Ishikawa (cell line): ENCODE data around the gene DMD.

Experiments used
- CEBPB ChIP-seq: IDR thresholded peaks from 2 replicates; pipeline ENCODE4 v1.6.1; 2012
- CREB1 ChIP-seq: IDR thresholded peaks from 2 replicates; pipeline ENCODE4 v1.6.1; 2012; ENCODE audit warnings: low read depth
- EGR1 ChIP-seq: IDR thresholded peaks from 2 replicates; pipeline ENCODE4 v1.6.1; 2012
- EP300 ChIP-seq: IDR thresholded peaks from 2 replicates; pipeline ENCODE4 v1.6.1; 2012; ENCODE audit warnings: borderline replicate concordance
- FOXM1 ChIP-seq: IDR thresholded peaks from 2 replicates; pipeline ENCODE4 v1.6.1; 2012; ENCODE audit warnings: low read depth, borderline replicate concordance
- NFIC ChIP-seq: IDR thresholded peaks from 2 replicates; pipeline ENCODE4 v1.6.1; 2012
- RAD21 ChIP-seq: IDR thresholded peaks from 2 replicates; pipeline ENCODE4 v1.6.1; 2012; ENCODE audit warnings: low read depth
- TAF1 ChIP-seq: IDR thresholded peaks from 2 replicates; pipeline ENCODE4 v1.6.1; 2012; ENCODE audit warnings: low read depth, mild to moderate bottlenecking
- TCF12 ChIP-seq: IDR thresholded peaks from 2 replicates; pipeline ENCODE4 v1.6.1; 2012; ENCODE audit warnings: low read depth
- TEAD4 ChIP-seq: IDR thresholded peaks from 2 replicates; pipeline ENCODE4 v1.6.1; 2012
- USF1 ChIP-seq: IDR thresholded peaks from 2 replicates; pipeline ENCODE4 v1.6.1; 2012
- YY1 ChIP-seq: IDR thresholded peaks from 2 replicates; pipeline ENCODE4 v1.6.1; 2012; ENCODE audit warnings: low read depth
- ZBTB7A ChIP-seq: IDR thresholded peaks from 2 replicates; pipeline ENCODE4 v1.6.1; 2012; ENCODE audit warnings: low read depth
- TF ChIP-seq, protein P1 (sequence below): IDR thresholded peaks from 2 replicates; pipeline ENCODE4 v1.6.1; 2012
- TF ChIP-seq, protein P2 (sequence below): IDR thresholded peaks from 2 replicates; pipeline ENCODE4 v1.6.1; 2012; ENCODE audit warnings: low read depth, mild to moderate bottlenecking

DMD gene

DNA sequence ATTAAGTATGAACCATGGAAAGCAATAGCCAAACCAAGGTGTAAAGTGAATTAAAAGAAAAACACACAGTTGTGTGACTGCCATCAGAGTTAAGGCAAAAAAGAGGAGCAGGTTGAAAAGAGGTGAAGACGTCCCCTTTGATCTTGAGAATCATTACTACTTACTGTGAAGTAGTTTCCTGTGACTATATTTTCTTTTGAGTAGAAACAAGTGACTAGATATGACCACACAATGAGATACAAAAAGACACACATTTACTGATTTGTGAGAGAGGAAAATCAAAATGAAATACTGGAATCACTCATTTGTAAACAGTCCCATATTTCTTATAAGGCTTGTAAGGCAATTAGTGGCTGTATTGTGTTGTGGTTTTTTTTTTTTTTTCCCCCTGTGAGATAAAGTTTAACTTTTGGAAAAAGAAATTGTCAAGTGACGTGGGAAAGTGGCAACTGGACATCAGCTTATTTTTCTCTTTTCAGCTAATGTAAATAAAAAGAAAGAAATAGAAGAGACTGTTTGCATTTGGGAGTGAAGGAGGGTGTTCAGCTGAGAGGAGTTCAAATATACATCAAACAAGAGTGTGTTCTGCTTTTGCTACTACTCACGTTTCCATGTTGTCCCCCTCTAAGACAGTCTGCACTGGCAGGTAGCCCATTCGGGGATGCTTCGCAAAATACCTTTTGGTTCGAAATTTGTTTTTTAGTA lies 2033.1 kb downstream of the DMD start:
- no peak for TF ChIP-seq CEBPB
- TF ChIP-seq RAD21: no peak
- TF ChIP-seq YY1: no peak
- no peak for TF ChIP-seq FOXM1
- TF ChIP-seq USF1: no peak
- no peak for TF ChIP-seq NFIC
- TF ChIP-seq EP300: no peak

DNA sequence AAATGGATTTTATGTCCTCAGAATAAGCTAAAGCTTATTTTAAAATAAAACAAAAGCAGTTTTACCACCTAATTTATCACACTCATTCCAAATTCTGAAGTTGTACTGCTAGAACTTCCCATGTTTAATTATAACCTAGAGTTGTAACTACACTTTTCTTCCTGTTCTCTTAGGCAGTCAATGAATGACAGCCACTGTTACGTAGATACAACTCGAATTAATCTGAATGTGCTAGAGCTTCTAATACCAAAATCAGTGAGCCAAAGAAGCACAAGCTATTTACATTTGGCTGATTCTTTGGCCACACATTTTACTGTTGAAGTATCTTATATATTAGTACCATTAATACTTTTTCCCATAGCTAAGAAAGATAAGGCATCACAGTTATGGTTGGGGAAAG lies 2040.6 kb downstream of the DMD start:
- TF ChIP-seq TEAD4: no peak
- no peak for TF ChIP-seq EP300
- no peak for TF ChIP-seq TAF1
- TF ChIP-seq ZBTB7A: no peak
- TF ChIP-seq CREB1: no peak
- no peak for TF ChIP-seq CEBPB
- TF ChIP-seq, protein P1, sequence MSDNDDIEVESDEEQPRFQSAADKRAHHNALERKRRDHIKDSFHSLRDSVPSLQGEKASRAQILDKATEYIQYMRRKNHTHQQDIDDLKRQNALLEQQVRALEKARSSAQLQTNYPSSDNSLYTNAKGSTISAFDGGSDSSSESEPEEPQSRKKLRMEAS: no peak
- TF ChIP-seq EGR1: no peak

- TF ChIP-seq RAD21 (no peak), EGR1 (no peak), USF1 (no peak)
Observed at GRCh38 chrX:31168551-31168950, 2042.8 kb downstream of the DMD start.

DNA sequence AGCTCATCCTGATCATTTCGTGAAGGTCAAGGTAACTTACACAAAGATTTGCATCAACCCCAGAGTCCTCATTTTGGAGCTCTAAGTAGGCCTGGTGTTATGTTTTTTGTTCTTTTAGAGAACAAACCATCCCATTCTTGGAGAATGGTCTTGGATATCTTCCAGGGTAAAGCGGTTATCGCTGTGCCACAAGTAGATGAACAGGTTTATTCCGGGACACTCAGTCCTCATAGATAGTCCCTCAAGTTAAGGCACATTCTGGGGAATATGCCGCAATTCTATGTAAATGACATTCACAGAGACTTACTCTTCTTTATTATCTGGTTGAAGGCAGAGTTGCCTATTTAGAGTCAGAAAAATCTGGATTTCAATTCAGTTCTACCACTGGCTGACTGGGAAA lies 2044.5 kb downstream of the DMD start:
- TF ChIP-seq TCF12: no peak
- no peak for TF ChIP-seq RAD21
- TF ChIP-seq YY1: no peak
- no peak for TF ChIP-seq NFIC
- TF ChIP-seq TEAD4: no peak
- TF ChIP-seq FOXM1: no peak
- no peak for TF ChIP-seq EGR1
- TF ChIP-seq EP300: no peak

DNA sequence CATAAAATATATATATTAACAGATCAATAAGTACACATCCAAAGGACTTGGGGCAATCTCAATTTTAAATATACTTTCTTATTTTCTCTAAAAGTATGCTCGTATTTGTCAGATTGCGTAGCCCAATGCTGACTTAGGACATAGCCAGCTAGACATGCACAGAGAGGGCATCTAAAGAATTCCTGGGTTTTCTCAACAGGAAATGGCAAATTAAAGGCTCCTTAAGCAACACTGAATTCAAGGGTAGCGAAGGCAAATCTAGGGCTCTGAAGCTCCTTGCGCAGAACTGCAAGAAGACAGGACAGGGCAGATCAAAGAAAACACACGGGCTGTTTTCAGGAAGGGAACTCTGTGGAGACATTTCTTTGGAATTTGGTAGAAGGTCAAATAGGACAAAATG lies 2044.9 kb downstream of the DMD start:
- TF ChIP-seq YY1: no peak
- TF ChIP-seq CEBPB: no peak
- no peak for TF ChIP-seq FOXM1
- TF ChIP-seq TEAD4: no peak
- TF ChIP-seq, protein P2, sequence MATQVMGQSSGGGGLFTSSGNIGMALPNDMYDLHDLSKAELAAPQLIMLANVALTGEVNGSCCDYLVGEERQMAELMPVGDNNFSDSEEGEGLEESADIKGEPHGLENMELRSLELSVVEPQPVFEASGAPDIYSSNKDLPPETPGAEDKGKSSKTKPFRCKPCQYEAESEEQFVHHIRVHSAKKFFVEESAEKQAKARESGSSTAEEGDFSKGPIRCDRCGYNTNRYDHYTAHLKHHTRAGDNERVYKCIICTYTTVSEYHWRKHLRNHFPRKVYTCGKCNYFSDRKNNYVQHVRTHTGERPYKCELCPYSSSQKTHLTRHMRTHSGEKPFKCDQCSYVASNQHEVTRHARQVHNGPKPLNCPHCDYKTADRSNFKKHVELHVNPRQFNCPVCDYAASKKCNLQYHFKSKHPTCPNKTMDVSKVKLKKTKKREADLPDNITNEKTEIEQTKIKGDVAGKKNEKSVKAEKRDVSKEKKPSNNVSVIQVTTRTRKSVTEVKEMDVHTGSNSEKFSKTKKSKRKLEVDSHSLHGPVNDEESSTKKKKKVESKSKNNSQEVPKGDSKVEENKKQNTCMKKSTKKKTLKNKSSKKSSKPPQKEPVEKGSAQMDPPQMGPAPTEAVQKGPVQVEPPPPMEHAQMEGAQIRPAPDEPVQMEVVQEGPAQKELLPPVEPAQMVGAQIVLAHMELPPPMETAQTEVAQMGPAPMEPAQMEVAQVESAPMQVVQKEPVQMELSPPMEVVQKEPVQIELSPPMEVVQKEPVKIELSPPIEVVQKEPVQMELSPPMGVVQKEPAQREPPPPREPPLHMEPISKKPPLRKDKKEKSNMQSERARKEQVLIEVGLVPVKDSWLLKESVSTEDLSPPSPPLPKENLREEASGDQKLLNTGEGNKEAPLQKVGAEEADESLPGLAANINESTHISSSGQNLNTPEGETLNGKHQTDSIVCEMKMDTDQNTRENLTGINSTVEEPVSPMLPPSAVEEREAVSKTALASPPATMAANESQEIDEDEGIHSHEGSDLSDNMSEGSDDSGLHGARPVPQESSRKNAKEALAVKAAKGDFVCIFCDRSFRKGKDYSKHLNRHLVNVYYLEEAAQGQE: no peak
- no peak for TF ChIP-seq NFIC

- no peak for TF ChIP-seq YY1
- TF ChIP-seq, protein P2: no peak
- TF ChIP-seq, protein P1: no peak
- no peak for TF ChIP-seq TCF12
- TF ChIP-seq RAD21: no peak
Observed at GRCh38 chrX:31165241-31166035, 2045.9 kb downstream of the DMD start.

DNA sequence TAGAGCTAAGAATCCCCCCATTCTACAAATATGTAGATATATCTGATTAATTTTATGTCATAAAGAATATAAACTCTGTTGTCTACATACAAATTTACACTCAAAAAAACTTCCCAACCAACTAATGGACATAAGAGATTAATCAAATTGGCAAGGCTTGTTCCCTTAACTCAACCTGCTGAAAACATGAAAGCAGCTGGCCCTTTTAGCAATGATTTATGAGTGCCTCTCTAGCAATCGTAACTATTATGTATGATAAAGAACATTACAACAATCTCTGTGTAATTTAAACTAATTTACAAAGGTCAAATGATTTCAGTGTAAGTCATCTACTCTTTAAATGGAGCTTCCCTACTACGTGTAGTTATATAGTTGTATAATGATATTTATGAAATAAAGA lies 2056.4 kb downstream of the DMD start:
- TF ChIP-seq RAD21 (no peak), CEBPB (no peak), FOXM1 (no peak), CREB1 (no peak), ZBTB7A (no peak), EP300 (no peak)
